Brain pericyte (primary cell): ENCODE measurements around the gene CEP170B.
"Not testable (repeated sequence)": the region's sequence is repeated elsewhere in the genome, so short reads cannot be mapped to it uniquely, and the experiment has no call there.

Source experiments
- DNase-seq: peaks from one replicate; pipeline ENCODE4 v3.0.0-alpha.2; 2012; ENCODE audit warnings: low read depth, low spot score

Gene CEP170B

DNA sequence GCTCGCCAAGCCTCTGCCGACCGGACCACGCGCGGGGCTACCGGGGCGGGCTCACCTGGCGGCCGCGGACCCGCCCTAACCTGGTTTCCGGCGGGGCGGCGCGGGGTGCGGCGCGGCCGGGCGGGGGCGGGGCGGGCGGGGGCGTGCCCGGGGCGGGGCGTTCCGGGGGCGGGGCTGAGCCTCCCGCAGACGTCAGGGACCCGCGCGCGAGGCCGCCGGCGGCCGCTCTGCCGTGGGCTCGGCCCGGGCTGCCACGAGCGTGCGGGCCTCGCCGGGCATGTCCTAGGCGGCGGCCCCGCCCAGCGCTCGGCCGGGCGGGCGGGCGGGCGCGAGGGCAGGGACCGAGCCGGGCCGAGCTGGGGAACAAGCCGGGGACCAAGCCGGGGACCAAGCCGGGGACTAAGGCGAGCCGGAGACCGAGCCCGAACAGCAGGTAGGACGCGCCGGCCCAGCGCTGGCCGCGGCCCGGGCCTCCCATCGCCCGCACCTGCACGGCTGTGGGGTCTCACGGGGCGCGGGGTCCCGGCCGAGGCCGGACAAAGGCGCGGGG lies at the start of gene CEP170B:
Gene CEP170B, plus strand, starts transcription at position 188 of the 550 bp plus-strand sequence. CDS start 3,183 bp downstream, outside the sequence.
- DNase-seq = no peak

DNA sequence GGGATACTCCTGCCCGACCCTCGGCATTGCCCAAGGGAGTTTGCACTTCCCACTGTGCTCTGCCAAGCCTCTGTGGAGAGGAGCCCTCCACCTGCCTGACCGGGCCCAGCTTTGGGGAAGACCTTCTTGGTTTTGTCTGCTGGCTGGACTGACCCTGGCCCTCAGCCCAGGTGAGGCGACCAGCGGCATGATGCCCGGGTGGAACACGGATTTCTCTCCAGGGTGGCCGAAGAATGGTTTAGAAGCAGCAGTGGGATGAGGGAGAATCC lies 48.5 kb upstream of the CEP170B start:
- no peak for DNase-seq

DNA sequence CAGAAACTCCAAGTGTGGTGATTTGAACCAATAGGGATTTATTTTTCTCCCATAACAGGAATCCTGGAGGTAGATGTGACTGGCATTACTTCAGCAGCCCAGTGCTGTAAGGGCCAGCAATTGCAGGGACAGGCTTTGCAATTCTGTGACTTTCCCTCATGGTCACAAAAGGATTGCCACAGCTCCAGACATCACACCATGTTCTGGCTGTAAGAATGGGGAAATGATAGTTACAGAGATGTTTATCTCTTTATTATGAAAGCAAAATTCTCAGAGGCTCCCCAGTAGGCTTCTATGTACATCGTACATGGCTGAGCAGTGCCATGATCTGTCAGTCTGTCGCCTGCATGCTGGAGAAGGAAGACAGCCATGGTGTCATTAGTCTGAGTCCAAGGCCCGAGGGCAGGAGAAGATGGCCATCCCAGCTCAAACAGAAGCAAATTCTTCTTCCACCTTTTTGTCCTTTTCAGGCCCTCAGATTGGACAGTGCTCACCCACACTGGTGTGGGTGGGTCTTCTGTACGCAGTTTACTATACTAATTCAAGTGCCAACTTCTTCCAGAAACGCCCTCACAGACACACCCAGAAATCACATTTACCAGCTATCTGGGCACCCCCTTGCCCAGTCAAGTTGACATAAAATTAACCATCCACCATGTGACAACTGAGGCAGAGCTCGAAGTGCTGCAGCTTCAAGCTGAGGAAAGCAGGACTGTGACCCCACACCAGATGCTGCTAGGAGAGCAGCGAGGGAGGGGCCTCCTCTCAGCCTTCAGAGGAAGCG lies 46.9 kb upstream of the CEP170B start:
- no peak for DNase-seq

DNA sequence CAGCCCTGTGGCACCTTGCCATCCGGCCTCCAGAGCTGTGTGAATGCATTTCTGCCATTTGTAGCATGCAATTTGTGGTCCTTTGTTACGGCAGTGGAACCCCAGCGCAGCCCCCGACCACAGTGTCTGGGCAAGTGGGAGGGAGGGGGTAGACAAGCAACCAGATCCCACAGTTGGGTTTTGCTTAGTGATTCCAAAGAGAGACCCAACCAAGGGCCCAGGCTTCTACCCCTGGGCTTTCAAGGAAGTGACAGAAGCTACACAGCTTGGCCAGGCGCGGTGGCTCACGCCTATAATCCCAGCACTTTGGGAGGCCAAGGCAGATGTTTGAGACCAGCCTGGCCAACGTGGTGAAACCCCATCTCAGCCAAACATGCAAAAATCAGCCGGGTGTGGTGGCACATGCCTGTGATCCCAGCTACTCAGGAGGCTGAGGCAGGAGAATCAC lies 46.3 kb upstream of the CEP170B start:
- DNase-seq = no peak

DNA sequence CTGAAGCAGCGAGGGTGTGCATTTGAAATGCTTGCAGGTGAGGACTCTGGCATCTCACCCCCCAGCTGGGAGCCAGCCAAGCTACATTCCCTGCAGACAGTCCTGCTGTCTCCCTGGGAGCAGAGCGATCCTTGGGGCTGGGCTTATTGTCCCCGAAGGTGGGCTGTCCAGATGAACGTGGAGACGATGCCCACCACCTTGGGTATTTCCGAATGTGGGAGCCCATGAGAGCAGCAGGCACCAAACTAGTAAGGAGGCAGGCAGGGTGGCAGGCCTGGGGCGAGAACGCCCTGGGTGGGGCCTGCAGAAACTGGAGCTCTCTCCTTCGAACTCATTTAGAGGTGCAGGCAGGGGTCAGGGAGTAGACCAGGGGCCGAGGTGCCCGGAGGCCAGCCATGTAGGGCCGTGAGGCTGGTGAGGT lies 45.7 kb upstream of the CEP170B start:
- no peak for DNase-seq

DNA sequence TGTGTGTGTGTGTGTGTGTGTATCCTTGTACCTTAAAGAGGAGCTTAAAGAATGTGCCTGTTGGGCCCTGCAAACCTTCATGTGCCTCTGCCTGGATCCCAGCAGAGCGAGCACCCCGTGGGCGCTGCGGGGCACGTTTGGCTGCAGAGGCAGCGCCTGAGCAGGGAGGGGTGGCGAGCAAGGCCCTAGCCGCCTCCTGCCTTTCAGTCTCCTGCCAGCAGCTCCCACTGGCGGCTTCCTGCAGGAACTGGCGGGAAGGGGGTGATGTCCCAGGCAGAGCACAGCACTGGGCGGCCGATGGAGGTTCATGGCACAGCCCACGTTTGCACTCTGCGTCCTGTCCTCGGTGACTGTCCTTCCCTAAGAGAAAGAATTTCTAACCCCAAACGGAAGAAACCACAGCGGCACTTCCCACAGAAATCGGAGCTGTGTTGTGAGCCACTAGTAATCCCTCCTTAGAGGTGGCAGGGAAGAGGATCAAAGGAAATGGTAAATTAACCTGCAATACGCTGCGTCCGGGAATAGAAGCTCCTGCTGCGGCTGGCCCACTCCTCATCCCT lies 44.3 kb upstream of the CEP170B start:
- no peak for DNase-seq

DNA sequence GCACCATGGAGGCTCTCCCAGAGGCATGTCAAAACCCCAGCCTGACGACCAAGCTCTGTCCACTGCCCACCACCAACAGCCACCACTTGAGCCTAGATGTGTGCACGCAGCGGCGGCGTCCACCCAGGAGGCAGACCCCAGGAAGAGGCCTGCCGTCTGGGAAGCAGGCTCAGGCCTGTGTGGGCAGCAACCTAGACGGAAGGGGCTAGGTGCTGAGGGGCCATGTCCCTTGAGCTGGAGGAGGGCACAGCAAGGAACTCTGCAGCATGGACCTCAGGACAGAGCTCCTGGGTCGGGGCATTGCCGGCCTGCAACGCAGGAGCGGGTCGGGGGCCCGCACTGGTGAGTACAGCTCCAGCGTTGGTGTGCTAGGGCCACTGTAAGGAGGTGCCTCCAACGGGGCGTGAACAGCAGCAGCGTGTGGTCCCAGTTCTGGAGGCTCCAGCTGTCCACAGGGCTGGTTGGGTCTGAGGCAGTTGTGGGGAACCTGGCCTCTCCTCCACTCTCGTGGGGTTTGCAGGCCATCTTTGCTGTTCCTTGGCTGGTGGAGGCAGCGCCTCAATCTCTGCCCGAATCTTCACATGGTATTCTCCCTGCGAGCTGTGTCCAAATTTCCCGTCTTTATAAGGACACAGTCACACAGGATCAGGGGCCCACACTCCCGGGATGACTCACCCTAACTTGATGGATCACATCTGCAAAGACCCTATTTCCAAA lies 43.7 kb upstream of the CEP170B start:
- no peak for DNase-seq

DNA sequence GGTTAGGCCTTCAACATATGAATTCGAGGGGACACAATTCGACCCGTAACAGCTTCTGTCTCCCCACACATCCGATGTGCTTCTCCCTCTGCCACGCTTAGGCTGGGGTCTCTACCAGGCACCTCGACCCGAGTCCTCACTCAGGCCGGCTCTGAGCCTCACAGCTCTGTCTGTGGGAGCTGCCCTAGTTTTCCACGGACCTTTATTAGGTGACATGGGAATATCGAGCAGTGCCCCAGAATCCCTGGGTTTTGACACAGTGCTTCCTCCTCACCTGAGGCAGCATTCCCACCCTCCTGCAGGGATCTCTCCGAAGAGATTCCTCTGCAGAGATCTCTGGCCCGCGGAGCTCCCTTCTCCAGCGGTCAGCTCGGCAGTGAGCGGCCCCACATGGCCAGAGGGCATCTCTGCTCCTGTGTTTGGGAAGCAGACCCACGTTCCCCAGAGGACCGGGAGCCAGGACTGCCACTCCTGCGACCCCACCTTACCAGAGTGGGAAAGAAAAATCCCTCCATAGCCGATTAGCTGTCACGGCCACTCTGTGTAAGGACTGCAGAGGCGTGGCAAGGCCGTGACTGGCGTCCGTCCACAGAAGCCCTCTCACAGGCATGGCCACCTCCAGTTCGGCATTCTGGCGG lies 43.0 kb upstream of the CEP170B start:
- no peak for DNase-seq

DNA sequence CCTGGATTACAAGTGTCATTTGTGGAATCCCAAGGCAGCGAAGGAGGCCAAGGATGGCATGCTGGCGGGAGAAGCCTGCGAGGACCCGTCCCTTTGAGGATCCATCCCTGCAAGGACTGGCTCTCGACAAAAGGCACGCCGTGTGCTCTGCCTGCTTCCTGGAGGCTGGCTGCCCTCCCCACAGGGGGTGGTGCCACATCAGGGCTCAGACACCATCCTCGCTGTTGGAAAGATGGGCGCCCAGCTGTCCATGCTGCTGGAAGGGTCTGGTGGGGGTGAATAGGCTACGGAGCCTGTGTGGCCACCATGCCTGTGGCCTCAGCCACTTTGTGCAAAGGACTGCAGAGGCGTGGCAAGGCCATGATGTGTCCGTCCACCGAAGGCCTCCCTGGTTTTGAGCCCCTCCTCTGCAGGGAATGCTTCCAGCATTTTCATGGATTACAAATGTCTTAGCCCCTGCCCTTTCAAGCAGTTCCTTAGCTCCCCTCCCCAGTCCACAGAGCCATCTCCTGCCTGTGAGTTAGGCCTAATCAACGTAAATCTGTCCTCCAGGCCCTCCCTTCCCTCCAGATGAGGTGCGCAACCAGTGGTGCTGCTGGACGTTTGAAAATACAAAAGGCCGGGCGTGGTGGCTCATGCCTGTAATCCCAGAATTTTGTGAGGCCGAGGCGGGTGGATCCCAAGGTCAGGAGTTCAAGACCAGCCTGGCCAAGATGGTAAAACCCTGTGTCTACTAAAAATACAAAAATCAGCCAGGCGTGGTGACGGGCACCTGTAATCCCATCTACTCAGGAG lies 42.0 kb upstream of the CEP170B start:
- DNase-seq = no peak

DNA sequence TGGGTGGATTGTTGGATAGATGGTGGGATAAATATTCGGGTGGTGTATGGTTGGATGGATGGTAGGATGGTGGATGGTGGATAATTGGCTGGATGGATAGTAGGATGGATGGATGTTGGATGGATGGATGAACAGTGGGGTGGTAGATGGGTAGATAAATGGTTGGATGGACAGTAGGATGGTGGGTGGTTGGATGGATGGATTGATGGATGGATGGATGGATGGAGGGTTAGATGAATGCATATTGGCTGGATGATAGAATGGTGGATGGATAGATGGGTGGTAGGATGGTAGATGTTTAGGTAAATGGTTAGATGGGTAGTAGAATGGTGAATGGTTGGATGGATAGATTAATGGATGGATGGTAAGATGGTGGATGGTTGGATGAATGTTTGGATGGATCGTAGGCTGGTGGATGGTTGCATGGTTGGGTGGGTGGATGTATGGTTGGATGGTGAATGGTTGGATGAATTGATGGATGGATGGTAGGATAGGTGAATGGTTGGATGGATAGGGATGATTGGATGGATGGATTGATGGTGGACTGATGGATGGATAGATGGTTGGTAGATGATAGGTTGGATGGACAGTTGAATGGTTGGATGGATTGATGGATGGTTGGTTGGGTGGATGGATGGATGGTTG lies 40.6 kb upstream of the CEP170B start:
- no peak for DNase-seq

DNA sequence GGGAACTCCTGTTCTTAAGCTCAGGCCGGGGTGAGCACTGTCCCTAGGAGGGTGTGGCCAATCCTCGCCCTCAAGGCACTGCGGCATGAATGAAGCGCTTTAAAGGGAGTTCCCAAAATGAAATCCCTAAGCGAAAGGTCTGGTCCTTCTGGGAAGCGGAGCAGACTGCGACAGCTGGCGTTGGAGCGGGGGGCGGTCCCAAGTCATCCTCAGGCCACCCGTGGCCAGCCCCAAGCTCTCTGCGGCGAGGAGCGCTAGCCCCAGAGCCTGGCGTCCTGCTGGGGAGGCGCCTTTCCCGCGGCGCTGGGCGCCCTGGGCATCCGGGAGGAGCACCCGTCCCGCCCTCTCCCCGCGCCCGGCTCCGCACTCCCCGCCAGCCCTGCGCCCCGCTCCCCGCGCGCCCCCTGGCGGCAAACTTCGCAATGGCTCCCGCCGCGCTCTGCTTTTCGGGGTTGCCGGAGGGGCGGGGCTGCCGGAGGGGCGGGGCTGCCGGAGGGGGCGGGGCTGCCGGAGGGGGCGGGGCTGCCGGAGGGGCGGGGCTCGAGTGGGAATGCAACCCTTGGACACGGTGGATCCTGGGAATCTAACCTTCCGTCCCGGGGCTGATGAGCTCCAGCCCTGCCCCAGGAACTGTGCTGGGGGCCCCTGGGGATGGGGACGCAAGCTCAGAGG lies 38.7 kb upstream of the CEP170B start:
- DNase-seq = no peak

DNA sequence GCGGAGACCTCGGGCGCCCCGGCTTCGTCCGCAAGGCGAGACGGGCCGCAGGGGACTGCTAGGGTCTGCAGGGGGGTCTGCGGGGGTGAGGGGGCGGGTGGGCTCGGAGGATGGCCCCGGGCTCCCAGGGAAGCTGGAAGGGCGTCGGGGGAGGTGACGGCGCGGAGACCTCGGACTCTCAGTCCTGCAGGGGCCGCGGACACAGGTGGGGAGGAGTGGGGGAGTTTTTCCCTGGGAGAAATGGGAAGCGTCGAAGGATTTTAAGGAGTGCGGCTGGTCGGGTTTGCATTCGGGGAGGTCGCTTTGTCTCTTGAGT lies 38.2 kb upstream of the CEP170B start:
- no peak for DNase-seq

DNA sequence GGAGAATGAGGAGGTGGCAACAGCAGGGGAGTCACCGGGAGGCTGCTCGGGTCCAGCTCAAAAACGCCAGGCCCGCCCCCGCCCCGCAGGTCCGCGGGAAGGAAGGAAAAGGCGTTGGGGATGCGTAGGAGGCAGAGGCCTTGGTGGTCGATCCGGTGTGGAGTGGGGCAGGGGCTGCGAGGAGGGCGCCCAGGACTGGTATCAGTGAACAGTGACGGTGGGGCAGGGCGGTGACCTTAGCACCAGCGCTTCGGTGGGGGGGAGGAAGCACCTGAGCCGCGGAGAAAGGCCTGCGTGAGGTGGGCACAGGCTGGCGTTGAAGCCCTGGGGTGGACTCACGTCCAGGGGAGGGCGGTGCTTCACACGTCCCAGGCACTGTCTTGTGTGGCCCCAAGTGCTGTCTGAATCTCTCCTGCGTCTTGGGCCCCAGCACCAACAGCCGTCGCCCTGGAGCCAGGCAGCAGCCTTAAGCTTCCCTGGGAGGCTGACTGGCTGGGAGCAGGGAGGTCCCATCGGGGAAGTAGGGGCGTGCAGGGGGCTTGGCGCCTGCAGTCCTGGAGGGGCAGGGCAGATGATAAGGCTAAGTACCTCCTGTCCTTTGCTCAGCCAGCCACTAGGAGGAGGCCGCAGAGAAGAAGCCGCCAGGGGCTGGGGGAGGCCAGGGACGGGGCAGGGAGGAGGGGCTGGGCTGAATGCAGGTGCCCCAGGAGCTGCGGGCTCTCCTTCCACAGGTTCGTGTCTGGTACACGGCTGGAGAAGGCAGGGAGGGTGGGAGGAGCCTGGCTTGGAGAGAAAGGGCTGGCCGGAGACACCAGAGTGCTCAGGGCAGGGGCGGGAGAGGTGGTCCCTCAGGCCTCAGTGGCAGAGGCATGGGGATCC lies 37.7 kb upstream of the CEP170B start:
- no peak for DNase-seq

DNA sequence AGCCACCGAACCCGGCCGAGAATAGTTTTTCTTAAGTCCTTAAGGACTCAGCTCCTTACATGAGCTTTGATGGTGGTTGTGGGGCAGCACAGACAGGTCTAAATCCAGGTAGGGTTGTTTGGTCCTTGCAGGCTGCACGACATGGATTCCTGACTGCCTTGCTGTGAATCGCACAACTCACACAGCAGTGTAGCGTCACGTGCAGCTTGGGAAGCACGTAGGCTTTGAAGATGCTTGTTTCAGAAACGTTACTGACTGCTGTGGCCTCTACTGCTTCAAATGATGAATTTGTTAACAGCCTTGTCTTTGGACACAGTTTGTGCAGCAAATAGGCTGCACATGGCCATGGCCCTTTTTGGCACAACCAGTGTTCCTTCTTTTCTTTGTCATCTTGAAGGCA lies 34.3 kb upstream of the CEP170B start:
- no peak for DNase-seq

DNA sequence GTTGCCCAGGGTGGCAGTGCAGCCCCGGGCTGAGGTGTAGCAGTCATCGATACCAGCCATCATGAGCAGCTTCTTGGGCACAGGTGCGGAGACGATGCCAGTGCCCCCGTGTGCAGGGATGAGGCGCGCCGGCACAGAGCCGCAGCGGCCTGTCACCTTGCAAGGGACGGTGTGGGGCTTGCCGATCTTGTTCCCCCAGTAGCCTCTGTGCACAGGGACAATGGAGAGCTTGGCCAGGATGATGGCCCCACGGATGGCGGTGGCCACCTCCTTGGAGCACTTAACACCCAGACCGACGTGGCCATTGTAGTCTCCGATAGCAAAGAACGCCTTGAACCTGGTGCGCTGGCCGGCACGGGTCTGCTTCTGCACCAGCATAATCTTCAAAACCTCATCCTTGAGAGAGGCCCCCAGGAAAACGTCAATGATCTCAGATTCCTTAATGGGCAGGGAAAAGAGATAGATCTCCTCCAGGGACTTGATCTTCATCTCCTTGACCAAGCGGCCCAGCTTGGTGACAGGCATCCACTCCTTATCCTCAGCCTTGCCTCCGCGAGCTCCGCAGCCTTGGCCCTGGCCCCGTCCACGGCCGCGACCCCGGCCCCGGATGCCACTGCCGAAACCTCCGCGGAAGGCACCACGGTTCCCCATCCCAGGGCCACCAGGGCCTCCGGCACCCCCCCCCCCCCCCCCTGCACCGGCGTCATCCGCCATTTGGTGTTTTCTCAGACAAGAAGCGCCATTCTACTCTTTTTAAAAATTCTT lies 28.7 kb upstream of the CEP170B start:
- DNase-seq = not testable (repeated sequence)

DNA sequence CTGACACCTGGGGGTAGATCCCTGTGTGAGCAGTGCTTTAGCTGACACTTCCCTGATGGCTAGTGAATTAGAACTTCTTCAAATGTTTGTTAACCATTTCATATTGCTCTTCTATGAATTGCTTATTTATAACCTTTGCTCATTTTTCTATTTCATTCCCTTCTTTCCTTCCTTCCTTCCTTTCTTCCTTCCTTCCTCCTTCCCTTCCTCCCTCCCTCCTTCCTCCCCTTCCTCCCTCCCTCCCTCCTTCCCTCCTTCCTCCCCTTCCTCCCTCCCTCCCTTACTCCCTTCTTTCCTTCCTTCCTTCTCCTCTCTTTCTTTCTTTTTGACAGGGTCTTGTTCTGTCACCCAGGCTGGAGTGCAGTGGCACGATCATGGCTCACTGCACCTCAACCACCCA lies 23.3 kb upstream of the CEP170B start:
- DNase-seq = no peak

DNA sequence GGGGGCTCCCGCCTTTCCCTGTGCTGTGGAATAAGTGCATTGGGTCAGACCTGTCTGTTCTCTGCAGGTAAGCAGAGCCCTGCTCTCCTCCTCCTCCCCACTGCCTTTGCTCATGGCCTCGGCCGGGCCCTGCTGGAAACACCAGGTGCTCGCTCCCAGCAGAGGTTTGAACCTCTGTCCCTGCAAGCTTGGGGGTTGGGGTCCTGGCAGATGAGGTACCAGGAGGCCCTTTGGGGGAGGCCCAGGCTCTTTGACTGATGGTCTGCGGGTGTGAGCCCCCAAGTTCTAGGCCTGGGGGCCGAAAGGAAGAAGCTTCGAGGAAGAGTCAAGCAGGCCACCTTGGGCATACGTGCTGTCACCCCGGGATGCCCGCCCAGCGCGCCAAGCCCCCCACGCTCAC lies 22.1 kb upstream of the CEP170B start:
- DNase-seq = no peak

DNA sequence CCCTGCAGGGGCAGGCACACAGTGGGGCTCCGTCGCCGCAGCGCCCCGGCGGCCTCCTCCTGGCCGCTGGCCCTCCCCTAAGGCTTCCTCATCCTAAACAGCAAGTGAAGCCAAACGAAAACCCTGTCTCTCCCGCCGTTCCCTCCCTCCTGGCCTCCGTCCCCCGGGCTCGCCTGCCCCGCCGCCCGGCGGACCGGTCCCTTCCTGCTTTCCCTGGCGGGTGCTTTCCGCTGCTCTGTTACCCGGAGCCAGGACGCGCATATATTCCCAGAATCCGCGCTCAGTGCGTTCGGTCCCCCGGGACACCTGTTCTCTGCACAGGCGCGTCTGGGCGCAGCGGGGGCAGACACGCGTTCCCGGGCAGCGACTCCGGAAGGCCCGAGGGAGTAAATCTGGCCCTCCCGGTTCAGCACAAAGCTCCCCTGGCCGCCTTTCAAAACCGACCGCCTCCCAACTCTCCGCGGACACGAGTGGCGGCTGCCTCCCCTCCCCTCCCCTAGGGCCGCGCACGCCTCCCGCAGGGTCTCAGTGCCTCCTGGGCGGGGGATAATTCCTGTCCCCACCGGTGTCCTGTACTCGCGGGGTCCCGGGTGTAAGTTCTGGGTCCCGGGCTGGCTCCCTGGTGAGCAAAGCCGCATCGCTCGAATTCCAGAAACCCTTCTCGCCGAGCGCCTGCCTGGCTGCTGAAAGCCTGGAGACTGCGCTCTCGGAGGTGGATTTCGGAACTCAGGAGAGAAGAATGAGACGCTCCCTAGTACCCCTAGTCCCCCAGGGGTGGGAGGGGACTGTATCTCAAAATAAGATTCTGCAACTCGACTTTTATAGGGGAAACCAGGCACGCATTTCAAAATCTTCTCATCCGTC lies 21.4 kb upstream of the CEP170B start:
- no peak for DNase-seq
